GM12878 (cell line): ENCODE results near the gene FANCL. TPM values are rescaled to one million over a fixed set of nuclear protein-coding genes. Genes with fewer than 3 reads are reported as not detected.

ENCODE experiments used
- ATAC-seq: fragments of 200-7000 bp; cut with Tn5 transposase; 3 replicates; pipeline ENCODE4 v1.9.1; 2020; ENCODE audit warnings: mild to moderate bottlenecking, moderate library complexity
- BruUV-seq: library from RNA; stranded (reverse); fragments of 400-500 nt; replicated peaks from 2 replicates; lab custom pipeline; 2021; lab: Mats Ljungman, UMichigan
- CTCF ChIA-PET: fragments of 300-600 bp; sonication (Branson Sonifier 250); formaldehyde crosslinking; extraction: SDS; loops from one replicate; lab custom pipeline; 2021; ENCODE audit warnings: inconsistent platforms; lab: Yijun Ruan, JAX
- POLR2A ChIA-PET: fragments of 350-600 bp; formaldehyde crosslinking; extraction: SDS; loops from one replicate; lab custom pipeline; 2021; ENCODE audit warnings: inconsistent platforms; lab: Charles Lee
- RAD21 ChIA-PET: fragments of 300-600 bp; sonication (Branson Sonifier 250); formaldehyde crosslinking; loops from one replicate; lab custom pipeline; 2023; ENCODE audit warnings: antibody characterized with exemption; ENCODE audit not compliant: unreplicated experiment; lab: Charles Lee
- SMC1A ChIA-PET: fragments of 300-600 bp; sonication (Branson Sonifier 250); formaldehyde crosslinking; loops from one replicate; lab custom pipeline; 2023; ENCODE audit not compliant: unreplicated experiment, uncharacterized antibody; lab: Charles Lee
- DNase-seq: peaks from one replicate; pipeline ENCODE4 v3.0.0-alpha.2; 2011; ENCODE audit warnings: low read depth, low spot score
- FAIRE-seq: peaks from 3 replicates; lab custom pipeline; 2011; peaks lifted over from hg19 to GRCh38; lab: Jason Lieb, UNC
- H2AFZ ChIP-seq: 2 replicates; pipeline ENCODE4 v1.6.0; 2011; ENCODE audit warnings: low read depth, low read length, control low read depth; ENCODE audit not compliant: control insufficient read depth
- H3K27ac ChIP-seq: 2 replicates; pipeline ENCODE4 v1.5.1; 2011; ENCODE audit warnings: control low read depth; ENCODE audit not compliant: control insufficient read depth, insufficient read depth
- H3K27me3 ChIP-seq, 2 experiments: replicated peaks in 1 of 2; 2 replicates each; pipeline versions ENCODE4 v1.6.0 to v1.6.1; 2011; ENCODE audit warnings: low read length in 1 of 2; ENCODE audit not compliant: control insufficient read depth in 2 of 2, insufficient read depth in 2 of 2
- H3K36me3 ChIP-seq, 2 experiments: 2 replicates each; pipeline ENCODE4 v1.5.1; 2011; ENCODE audit warnings: low read length in 1 of 2; ENCODE audit not compliant: control insufficient read depth in 2 of 2, insufficient read depth in 2 of 2
- H3K4me1 ChIP-seq: 2 replicates; pipeline ENCODE4 v1.6.1; 2011; ENCODE audit warnings: mild to moderate bottlenecking, low read length, moderate library complexity, mixed read lengths; ENCODE audit not compliant: control insufficient read depth, insufficient read depth
- H3K4me2 ChIP-seq: 2 replicates; pipeline ENCODE4 v1.6.0; 2011; ENCODE audit warnings: control low read depth; ENCODE audit not compliant: control insufficient read depth, insufficient read depth
- H3K4me3 ChIP-seq: fragments of 200-600 bp; sonication (generic); 2 replicates; pipeline ENCODE4 v1.5.1; 2016
- H3K79me2 ChIP-seq: 2 replicates; pipeline ENCODE4 v1.6.0; 2011; ENCODE audit warnings: low read length; ENCODE audit not compliant: control insufficient read depth, insufficient read depth
- H3K9ac ChIP-seq: 2 replicates; pipeline ENCODE4 v1.8.0; 2011; ENCODE audit warnings: low read length, control low read depth, mixed read lengths; ENCODE audit not compliant: control insufficient read depth, insufficient read depth
- H3K9me3 ChIP-seq: replicated peaks from 3 replicates; pipeline ENCODE4 v1.5.1; 2011; ENCODE audit warnings: mild to moderate bottlenecking, low read length; ENCODE audit not compliant: control insufficient read depth, insufficient read depth
- H4K20me1 ChIP-seq: 2 replicates; pipeline ENCODE4 v1.6.0; 2011; ENCODE audit not compliant: control insufficient read depth, insufficient read depth
- CBX3 ChIP-seq: fragments of 200-600 bp; sonication (generic); IDR thresholded peaks from 2 replicates; pipeline ENCODE4 v1.6.1; 2016; ENCODE audit warnings: low read depth, borderline replicate concordance
- EED ChIP-seq: sonication (generic); IDR thresholded peaks from 2 replicates; pipeline ENCODE4 v1.6.1; 2016; ENCODE audit warnings: antibody characterized with exemption, low read depth
- JUNB ChIP-seq: IDR thresholded peaks from 2 replicates; pipeline ENCODE4 v1.6.1; 2016; ENCODE audit warnings: antibody characterized with exemption, mild to moderate bottlenecking
- NR2C1 ChIP-seq: fragments of 450-650 bp; IDR thresholded peaks from 2 replicates; pipeline ENCODE4 v1.6.1; 2017; ENCODE audit warnings: antibody characterized with exemption, mild to moderate bottlenecking, moderate library complexity
- RCOR1 ChIP-seq: conservative IDR thresholded peaks from 2 replicates; pipeline ENCODE4 v1.6.1; 2012; ENCODE audit warnings: low read depth, low read length, improper control_type of control experiment
- SUZ12 ChIP-seq: fragments of 200-600 bp; sonication (generic); IDR thresholded peaks from one replicate; pipeline ENCODE4 v1.6.1; 2018; ENCODE audit warnings: antibody characterized with exemption, mild to moderate bottlenecking; ENCODE audit not compliant: unreplicated experiment
- TCF3 ChIP-seq: IDR thresholded peaks from 2 replicates; pipeline ENCODE4 v1.6.1; 2012; ENCODE audit warnings: low read depth, mild to moderate bottlenecking, low read length, borderline replicate concordance; ENCODE audit not compliant: insufficient read depth
- ZBED1 ChIP-seq: IDR thresholded peaks from 2 replicates; pipeline ENCODE4 v1.6.1; 2016; ENCODE audit warnings: borderline replicate concordance
- ZNF24 ChIP-seq: fragments of 450-650 bp; IDR thresholded peaks from 2 replicates; pipeline ENCODE4 v1.6.1; 2017; ENCODE audit warnings: antibody characterized with exemption, mild to moderate bottlenecking
- WGBS: methylation state at CpG from one replicate; pipeline ENCODE4 v1.1.6; 2016; ENCODE audit warnings: low lambda C conversion rate; ENCODE audit not compliant: insufficient replicate concordance, insufficient coverage; ENCODE audit errors: missing lambda C conversion rate; 5-methylcytosine and 5-hydroxymethylcytosine counted together
- in situ Hi-C: fragments of 300-500 bp; cut with MboI; formaldehyde crosslinking; loops from 9 replicates; pipeline ENCODE4 v1.14.3; 2018; ENCODE audit warnings: mixed read lengths
- intact Hi-C: fragments of 100-400 bp; cut with micrococcal nuclease; formaldehyde crosslinking; loops from one replicate; pipeline ENCODE4 v1.14.2; 2022; ENCODE audit not compliant: unreplicated experiment
- polyA plus RNA-seq, 11 experiments: library from polyadenylated mRNA; depleted of rRNA in 4 of 11; unstranded in 6 of 11; stranded (reverse) in 5 of 11; fragments of >200 nt; fragmentation: Nextera tagmentation in 4 of 11; fragmentation: Illumina TruSeq in 1 of 11; extraction: Ambion mirVana in 4 of 11; extraction: Trizol in 1 of 11; gene quantifications; 1 replicate in 1 of 11; 2 replicates in 10 of 11; pipeline versions ENCODE4 v1.2.1 to v1.2.3, GENCODE V29; 2011 to 2016; ENCODE audit warnings: inconsistent platforms in 2 of 11, missing spikeins in 2 of 11, low read depth in 1 of 11
- total RNA-seq, 4 experiments: library from RNA; depleted of rRNA in 3 of 4; stranded (reverse); fragments of >200 nt in 3 of 4; fragmentation: Illumina TruSeq in 1 of 4; extraction: Trizol in 1 of 4; gene quantifications; 2 replicates each; pipeline versions ENCODE4 v1.2.1 to v1.2.3, GENCODE V29; 2013 to 2021
- TF ChIP-seq, protein P1 (sequence below): IDR thresholded peaks from 2 replicates; pipeline ENCODE4 v1.6.1; 2012; ENCODE audit warnings: improper control_type of control experiment, low read depth, low read length; ENCODE audit not compliant: insufficient replicate concordance
- TF ChIP-seq, protein P2 (sequence below): fragments of 450-650 bp; IDR thresholded peaks from 2 replicates; pipeline ENCODE4 v1.6.1; 2017; ENCODE audit warnings: antibody characterized with exemption, mild to moderate bottlenecking, moderate library complexity

The FANCL gene
- total and polyA plus RNA-seq, 10 of the 15 experiments (the other 5 are each of a cell fraction or from before 2014, with no cell fraction given): 30.8 to 90.5 (median 52.3) TPM

GRCh38 chr2:58268685-58269084 is 27.6 kb upstream of the FANCL start (continued):
- no peak for TF ChIP-seq ZNF24
- TF ChIP-seq TCF3: no peak
- TF ChIP-seq RCOR1: no peak

- no peaks in the 10 kb centered on the region for H3K79me2 ChIP-seq
- no peak for FAIRE-seq
- SMC1A ChIA-PET: interaction anchor here (0.6 kb wide), 1 partner anchor 472 kb away, joined by 3 read pairs; no protein-coding TSS in a partner anchor
Observed at GRCh38 chr2:58266211-58266610, 25.1 kb upstream of the FANCL start.

More at GRCh38 chr2:58266211-58266610, 25.1 kb upstream of the FANCL start:
- TF ChIP-seq JUNB (no peak), EED (no peak), SUZ12 (no peak), ZBED1 (no peak), NR2C1 (no peak), CBX3 (no peak)
- TF ChIP-seq, protein P1, sequence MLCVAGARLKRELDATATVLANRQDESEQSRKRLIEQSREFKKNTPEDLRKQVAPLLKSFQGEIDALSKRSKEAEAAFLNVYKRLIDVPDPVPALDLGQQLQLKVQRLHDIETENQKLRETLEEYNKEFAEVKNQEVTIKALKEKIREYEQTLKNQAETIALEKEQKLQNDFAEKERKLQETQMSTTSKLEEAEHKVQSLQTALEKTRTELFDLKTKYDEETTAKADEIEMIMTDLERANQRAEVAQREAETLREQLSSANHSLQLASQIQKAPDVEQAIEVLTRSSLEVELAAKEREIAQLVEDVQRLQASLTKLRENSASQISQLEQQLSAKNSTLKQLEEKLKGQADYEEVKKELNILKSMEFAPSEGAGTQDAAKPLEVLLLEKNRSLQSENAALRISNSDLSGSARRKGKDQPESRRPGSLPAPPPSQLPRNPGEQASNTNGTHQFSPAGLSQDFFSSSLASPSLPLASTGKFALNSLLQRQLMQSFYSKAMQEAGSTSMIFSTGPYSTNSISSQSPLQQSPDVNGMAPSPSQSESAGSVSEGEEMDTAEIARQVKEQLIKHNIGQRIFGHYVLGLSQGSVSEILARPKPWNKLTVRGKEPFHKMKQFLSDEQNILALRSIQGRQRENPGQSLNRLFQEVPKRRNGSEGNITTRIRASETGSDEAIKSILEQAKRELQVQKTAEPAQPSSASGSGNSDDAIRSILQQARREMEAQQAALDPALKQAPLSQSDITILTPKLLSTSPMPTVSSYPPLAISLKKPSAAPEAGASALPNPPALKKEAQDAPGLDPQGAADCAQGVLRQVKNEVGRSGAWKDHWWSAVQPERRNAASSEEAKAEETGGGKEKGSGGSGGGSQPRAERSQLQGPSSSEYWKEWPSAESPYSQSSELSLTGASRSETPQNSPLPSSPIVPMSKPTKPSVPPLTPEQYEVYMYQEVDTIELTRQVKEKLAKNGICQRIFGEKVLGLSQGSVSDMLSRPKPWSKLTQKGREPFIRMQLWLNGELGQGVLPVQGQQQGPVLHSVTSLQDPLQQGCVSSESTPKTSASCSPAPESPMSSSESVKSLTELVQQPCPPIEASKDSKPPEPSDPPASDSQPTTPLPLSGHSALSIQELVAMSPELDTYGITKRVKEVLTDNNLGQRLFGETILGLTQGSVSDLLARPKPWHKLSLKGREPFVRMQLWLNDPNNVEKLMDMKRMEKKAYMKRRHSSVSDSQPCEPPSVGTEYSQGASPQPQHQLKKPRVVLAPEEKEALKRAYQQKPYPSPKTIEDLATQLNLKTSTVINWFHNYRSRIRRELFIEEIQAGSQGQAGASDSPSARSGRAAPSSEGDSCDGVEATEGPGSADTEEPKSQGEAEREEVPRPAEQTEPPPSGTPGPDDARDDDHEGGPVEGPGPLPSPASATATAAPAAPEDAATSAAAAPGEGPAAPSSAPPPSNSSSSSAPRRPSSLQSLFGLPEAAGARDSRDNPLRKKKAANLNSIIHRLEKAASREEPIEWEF: no peak
- TF ChIP-seq, protein P2, sequence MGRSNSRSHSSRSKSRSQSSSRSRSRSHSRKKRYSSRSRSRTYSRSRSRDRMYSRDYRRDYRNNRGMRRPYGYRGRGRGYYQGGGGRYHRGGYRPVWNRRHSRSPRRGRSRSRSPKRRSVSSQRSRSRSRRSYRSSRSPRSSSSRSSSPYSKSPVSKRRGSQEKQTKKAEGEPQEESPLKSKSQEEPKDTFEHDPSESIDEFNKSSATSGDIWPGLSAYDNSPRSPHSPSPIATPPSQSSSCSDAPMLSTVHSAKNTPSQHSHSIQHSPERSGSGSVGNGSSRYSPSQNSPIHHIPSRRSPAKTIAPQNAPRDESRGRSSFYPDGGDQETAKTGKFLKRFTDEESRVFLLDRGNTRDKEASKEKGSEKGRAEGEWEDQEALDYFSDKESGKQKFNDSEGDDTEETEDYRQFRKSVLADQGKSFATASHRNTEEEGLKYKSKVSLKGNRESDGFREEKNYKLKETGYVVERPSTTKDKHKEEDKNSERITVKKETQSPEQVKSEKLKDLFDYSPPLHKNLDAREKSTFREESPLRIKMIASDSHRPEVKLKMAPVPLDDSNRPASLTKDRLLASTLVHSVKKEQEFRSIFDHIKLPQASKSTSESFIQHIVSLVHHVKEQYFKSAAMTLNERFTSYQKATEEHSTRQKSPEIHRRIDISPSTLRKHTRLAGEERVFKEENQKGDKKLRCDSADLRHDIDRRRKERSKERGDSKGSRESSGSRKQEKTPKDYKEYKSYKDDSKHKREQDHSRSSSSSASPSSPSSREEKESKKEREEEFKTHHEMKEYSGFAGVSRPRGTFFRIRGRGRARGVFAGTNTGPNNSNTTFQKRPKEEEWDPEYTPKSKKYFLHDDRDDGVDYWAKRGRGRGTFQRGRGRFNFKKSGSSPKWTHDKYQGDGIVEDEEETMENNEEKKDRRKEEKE: no peak
- TF ChIP-seq, all 136 proteins: peak for 0
- in situ Hi-C loops (no loop called here), intact Hi-C loops (no loop called here)
- ChIA-PET RAD21 (no interaction called here), CTCF (interaction anchor here (1.5 kb wide), 1 partner anchor 9 kb away, joined by 4 read pairs; no protein-coding TSS in a partner anchor), POLR2A (no interaction called here)
- no TSS peak for BruUV-seq
- Histone ChIP-seq H3K4me2 (no peak overlapping the region), H3K27me3 (no peaks in the 10 kb centered on the region), H4K20me1 (no peaks in the 10 kb centered on the region), H3K9ac (no peak overlapping the region), H3K36me3 (no peaks in the 10 kb centered on the region), H3K4me3 (no peak overlapping the region), H2AFZ (no peak overlapping the region), H3K4me1 (no peaks in the 10 kb centered on the region), H3K27ac (no peak overlapping the region), H3K9me3 (no peaks in the 10 kb centered on the region; the same call in 2 of the 3 replicates)
- ATAC-seq (no peak), DNase-seq (no peak)
- 67% methylated on average over 2 of the region's 2 CpGs for WGBS
